ENCODE data around the gene NUTM2E. TPM values are rescaled to one million over a fixed set of nuclear protein-coding genes. Genes with fewer than 3 reads are reported as not detected.

Gene NUTM2E
- polyA plus RNA-seq, 6 donors from 2014 or later: not detected

Other genes starting within 250 kb of the NUTM2E start
- not detected for gene SFTPA1, start 215.8 kb upstream of the NUTM2E start, polyA plus RNA-seq (ENCODE audit: low read depth in 6 of 6)
- gene NUTM2B, start 123.5 kb upstream of the NUTM2E start, polyA plus RNA-seq (ENCODE audit: low read depth in 6 of 6): under 1 TPM in 1 of 6 donors, not detected in 5; 0.15 TPM
- not detected for gene SFTPD, start 122.4 kb downstream of the NUTM2E start, polyA plus RNA-seq (ENCODE audit: low read depth in 6 of 6)

Measured in naive B cell (primary cell).